Measurements from ENCODE around the gene S100A12. TPM values are rescaled to one million over a fixed set of nuclear protein-coding genes. Genes with fewer than 3 reads are reported as not detected.

The S100A12 gene
- total RNA-seq, 1 experiment from 2014 or later, result not detected

GRCh38 chr1:153371231-153371630 lies 4.2 kb downstream of the S100A12 start:
- H3K79me1 ChIP-seq (ENCODE audit: insufficient read depth, low read depth, low read length, poor library complexity, severe bottlenecking), result no peaks in the 10 kb centered on the region
- H2AK5ac ChIP-seq (ENCODE audit: insufficient read length, low read length), result no peak overlapping the region
- no peak overlapping the region for H3K4ac ChIP-seq (ENCODE audit: low read depth, low read length)
- no peak overlapping the region for H2BK15ac ChIP-seq (ENCODE audit: low read depth, low read length)
- no peaks in the 10 kb centered on the region for H3K36me3 Mint-ChIP-seq (ENCODE audit: insufficient read depth in 1 of 3, low read depth in 3 of 3)
- no peak overlapping the region for H2BK12ac ChIP-seq (ENCODE audit: insufficient read length, low read depth, low read length)
- peaks cover 0 to 4% of the 10 kb centered on the region in 2 experiments; a peak in 1 of 5 replicates for H3K9me3 Mint-ChIP-seq
- no peak for DNase-seq
- no peak overlapping the region for H3K4me3 Mint-ChIP-seq
- no peak overlapping the region for H2BK120ac ChIP-seq (ENCODE audit: low read depth, low read length, poor library complexity, severe bottlenecking)
- H4K91ac ChIP-seq (ENCODE audit: insufficient read length, low read depth, low read length), result no peak overlapping the region
- H3K27ac ChIP-seq (ENCODE audit: insufficient read length, low read depth, low read length), result no peak overlapping the region
- no peaks in the 10 kb centered on the region for H3K9me3 ChIP-seq (ENCODE audit: control insufficient read depth, low read depth, low read length)
- TF ChIP-seq CTCF (conservative IDR thresholded peaks at IDR 0.05), result no peak
- H2BK20ac ChIP-seq (ENCODE audit: low read depth, low read length, poor library complexity, severe bottlenecking), result no peak overlapping the region
- no peak overlapping the region for H3T11ph ChIP-seq (ENCODE audit: low read length)
- H3K23ac ChIP-seq (ENCODE audit: insufficient read length, low read depth, low read length), result no peak overlapping the region
- no peak overlapping the region for H3K4me2 ChIP-seq (ENCODE audit: insufficient read depth, insufficient read length, low read length)
- H3K9ac ChIP-seq (ENCODE audit: extremely low read depth, insufficient read length, low read length), result no peak overlapping the region
- H3K23me2 ChIP-seq (ENCODE audit: insufficient read length, low read depth, low read length, poor library complexity, severe bottlenecking), result no peaks in the 10 kb centered on the region
- no peaks in the 10 kb centered on the region for H3K27me3 ChIP-seq (ENCODE audit: insufficient read depth, low read length)
- no peaks in the 10 kb centered on the region for H3K4me1 Mint-ChIP-seq
- H2AFZ ChIP-seq (ENCODE audit: low read length), result no peak overlapping the region
- H4K5ac ChIP-seq (ENCODE audit: insufficient read length, low read depth, low read length), result no peak overlapping the region
- no peaks in the 10 kb centered on the region for H4K20me1 ChIP-seq (ENCODE audit: control insufficient read depth, insufficient read depth, insufficient read length)
- peaks cover 6% of the 10 kb centered on the region for H3K27me3 Mint-ChIP-seq (ENCODE audit: low read depth)
- H3K27ac Mint-ChIP-seq, result no peak overlapping the region
- H2BK5ac ChIP-seq (ENCODE audit: insufficient read length, low read length), result no peak overlapping the region
- no peak overlapping the region for H3K56ac ChIP-seq (ENCODE audit: insufficient read length, low read depth, low read length)
- H3K4me1 ChIP-seq (ENCODE audit: insufficient read depth, low read length), result no peaks in the 10 kb centered on the region
- no peak overlapping the region for H3K14ac ChIP-seq (ENCODE audit: insufficient read depth, low read length)
- WGBS (ENCODE audit: extremely low coverage, insufficient read length, low lambda C conversion rate), result no CpG with 5 or more reads among the region's 1 CpG
- H3K18ac ChIP-seq (ENCODE audit: insufficient read length, low read depth, low read length), result no peak overlapping the region
- no peak overlapping the region for H4K8ac ChIP-seq (replicated peaks; ENCODE audit: insufficient read length, low read depth, low read length)
- H3K79me2 ChIP-seq (ENCODE audit: insufficient read depth, low read length), result no peaks in the 10 kb centered on the region

Measured in H9 (cell line).